NCI-H1092 treated with DMSO at 0.1 percent for 48 hours (cell line): ENCODE results near the gene GALK2.
A peak's percentile ranks its signal among the peaks of the same experiment; 100 is the strongest.

ENCODE experiments used
- DNase-seq: peaks from one replicate; lab custom pipeline; 2025; lab: John Stamatoyannopoulos, UW

The GALK2 gene

GRCh38 chr15:49169880-49170597, at the start of gene GALK2:
Gene GALK2 (plus strand): TSS chr15:49170247. CDS start chr15:49170323, 76 bp downstream.
- DNase-seq, result peak; percentile 45

DNA sequence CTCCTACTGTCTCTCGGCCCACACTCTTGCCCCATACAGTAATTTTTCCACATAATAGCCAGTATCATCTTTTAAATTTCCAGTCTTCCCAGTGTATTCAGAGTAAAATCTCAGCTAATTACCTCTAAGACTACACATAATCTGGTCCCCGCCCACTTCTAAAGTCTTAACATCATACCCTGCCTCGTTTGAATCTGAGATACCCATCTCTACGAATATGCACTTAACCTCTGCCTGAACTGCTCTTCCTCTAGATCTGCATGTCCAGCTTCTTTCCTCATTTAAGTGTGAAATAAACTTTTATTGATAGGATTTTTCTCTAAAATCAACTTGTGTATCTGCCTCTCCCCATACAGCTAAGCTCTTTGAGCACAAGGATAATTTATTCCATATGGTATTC, 49.2 kb upstream of the GALK2 start:
- DNase-seq, result no peak

DNA sequence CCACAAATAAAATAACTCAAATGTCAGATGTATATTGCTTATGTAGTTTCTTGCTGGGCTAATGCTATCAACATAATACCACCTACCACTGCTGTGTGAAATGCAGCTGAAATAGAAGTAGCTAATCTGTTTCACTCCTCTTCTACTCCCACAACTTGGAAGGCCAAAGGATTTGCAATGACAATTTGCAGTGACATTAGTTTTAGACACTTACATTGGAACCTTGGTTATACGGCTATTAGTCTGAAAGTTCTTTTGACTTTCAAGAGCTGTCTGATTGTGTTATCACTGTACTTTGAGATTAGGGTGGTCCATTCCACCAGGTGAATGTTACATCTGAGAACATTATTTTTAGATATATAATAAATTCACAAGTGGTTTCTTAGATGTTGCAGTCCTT, 48.1 kb upstream of the GALK2 start:
- DNase-seq, result no peak

DNA sequence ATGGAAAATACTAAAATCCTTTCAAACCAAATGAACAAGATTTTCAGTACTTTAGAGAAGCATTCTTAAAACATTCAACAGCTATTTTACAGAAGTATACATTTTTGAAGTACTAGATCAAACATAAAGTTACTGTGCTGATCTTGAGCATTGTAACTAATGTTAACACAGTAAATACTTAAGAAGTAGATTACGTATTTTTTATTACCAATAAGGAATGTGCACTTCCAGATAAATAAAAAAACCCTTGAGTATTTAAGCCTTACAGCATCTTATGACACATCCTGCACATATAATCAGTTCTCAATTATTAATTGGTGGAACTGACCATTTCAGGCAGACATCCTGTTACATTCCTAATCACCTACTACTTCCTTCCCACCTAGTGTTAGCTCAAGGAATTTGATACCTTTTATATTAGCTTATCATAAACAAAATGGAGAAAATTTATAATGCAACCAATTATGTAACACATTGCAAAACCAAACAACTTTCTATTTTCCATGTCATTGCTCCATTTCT, 47.4 kb upstream of the GALK2 start:
- no peak for DNase-seq

DNA sequence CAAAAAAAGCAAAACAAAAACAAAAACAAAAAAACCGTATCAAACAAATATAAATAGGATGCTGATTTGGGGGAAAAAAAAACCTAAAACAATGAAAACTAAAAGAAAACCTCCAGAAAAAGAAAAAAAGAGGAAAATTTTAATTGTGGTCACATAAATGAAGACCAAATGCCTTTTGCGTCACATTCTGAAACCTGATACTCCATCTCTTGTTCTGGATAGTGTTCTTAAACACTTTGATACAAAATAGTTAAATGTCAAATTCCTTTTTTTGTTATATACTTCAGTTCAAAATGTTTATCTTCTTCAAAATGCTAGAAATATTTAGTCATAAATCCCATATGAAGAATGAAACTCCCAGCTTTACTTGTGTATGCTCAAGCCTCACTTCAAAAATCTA, 45.7 kb upstream of the GALK2 start:
- no peak for DNase-seq

- DNase-seq, result no peak
Observed at GRCh38 chr15:49131403-49131802, 38.6 kb upstream of the GALK2 start.

DNA sequence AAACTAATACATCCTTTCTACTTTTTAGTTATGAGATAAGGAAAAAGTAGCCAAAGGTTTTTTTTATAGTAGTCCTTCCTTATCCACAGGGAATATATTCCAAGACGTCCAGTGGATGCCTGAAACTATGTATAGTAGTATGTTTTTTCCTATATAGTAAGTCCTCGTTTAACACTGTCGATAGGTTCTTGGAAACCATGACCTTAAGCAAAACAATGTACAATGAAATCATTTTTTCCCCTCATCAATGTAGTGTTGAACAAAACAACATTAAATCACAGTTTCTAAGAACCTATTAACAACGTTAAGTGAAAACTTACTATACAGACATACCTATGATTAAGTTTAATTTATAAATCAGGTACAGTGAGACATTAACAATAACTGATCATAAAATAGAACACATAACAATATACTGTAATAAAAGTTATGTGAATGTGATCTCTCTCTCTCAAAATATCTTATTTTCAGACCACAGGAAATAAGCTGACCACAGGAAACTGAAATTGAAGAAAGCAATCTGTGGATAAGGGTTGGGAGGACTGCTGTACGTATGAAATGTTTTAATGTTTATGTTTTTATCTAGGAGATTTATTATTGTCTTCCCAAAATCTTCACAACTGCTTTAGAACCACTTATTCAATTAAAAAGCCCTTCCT, 35.2 kb upstream of the GALK2 start:
- DNase-seq, result no peak

- no peak for DNase-seq
Observed at GRCh38 chr15:49135342-49135857, 34.6 kb upstream of the GALK2 start.

DNA sequence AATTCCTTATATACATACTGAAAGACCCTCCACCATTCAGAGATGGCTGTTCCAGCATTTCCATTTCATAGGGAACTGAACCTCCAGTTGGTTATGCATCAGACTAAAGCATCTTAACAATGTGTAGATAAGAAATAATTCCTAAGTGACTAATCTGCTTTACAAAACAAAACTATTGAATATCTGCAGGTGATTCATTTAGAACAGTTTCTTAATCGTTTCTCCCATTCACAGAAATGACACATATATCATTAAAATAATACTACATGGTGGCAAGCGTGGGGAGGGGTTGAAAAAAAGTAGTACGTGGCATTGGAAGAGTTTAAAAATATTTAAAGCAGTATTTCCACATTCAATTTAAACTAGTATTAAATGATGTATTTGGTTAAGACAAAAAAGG, 34.1 kb upstream of the GALK2 start:
- DNase-seq, result no peak

DNA sequence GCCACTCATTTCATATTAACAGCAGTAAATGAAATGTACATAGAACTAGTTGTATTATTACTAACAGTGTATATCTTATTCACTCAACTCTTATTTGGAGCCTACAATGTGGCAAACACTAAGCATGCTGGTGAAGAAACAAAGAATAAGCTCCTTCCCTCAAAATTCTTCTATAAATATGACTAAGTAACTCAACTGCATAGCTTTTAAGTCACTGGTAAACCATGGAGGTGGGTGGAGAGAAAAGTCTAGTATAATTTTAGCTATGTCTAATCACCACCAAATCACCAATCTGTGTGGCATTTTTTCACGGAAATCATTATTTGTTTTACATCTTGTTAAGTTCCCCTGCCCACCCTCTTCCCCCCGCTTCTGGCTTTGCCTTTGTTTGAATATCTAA, 32.2 kb upstream of the GALK2 start:
- no peak for DNase-seq

DNA sequence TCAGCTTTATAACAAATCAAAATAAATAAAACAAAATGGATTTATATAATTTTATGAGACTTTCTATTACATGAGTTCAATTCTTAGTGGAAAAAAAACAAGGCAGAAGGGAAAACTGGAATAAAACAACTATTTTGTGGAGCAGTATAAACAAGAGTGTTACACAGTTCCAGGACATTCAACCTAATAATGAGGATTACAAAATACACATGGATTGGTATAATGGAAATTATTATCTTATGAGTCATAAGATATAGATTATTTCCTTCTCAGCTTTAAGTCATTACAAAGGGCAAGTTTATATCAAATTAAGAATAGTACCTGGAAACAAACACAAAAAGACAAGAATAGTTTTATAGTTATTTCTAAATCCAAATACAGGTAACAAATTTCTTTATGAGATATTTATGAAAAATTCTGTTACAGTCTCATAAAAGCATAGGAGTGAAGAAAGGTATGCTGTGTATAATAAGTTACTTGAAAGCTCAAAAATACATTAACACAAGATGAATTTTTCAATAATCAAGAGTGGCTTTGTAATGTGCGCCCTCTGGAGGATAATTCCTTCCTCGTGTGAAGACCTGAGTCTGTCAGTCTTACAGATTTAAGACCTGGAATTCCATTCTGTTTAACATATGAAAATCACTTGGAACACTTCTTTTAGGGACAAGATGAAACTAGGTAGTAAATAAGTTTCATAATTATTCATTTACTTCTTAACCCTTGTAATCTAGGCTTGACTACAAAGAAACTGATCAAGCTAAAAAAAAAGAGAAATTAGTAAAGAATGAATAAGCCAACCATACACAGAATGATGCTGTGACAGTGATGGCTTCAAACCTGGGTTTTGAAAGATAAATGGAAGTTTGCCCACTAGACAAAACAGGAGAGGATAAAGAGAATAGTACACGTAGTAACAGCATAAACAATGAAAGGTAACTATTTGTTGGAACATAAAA, 24.1 kb upstream of the GALK2 start:
- peak; percentile 7 for DNase-seq

DNA sequence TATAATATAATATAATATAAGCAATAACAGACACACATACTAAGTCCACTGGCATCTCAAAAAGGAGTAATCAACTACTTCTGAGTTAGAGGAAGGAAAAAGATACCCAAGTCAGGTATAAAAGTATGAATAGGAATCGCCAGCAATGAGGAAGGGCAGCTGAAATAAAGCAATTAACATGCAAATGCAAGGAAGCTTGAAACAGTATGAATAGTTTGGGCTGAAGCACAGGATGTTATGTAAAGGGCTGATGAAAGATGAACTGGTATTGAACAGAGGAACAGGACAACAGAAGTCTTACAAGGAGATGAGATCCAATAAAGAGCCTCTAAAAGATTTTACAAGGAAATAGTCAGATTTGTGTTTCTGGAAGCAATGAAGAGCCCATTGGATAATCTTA, 21.7 kb upstream of the GALK2 start:
- DNase-seq, result no peak

DNA sequence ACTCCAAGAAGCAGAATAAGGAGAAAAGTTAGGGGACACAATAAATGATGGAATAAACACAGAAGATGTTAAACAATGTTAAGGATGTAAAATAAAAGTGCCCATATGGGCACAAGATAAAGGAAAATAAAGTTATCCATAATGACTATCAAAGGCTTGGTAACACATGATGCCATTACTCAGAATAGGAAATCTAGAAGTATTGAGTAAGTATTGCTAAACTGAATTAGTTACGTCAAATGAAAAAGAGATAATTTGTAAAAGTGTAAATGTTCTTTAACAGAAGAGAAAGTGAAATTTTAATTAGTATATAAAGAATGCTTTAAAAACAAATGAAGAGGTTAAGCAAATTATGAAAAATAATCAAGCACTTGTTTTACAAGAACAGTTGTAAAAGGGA, 21.3 kb upstream of the GALK2 start:
- DNase-seq, result no peak

DNA sequence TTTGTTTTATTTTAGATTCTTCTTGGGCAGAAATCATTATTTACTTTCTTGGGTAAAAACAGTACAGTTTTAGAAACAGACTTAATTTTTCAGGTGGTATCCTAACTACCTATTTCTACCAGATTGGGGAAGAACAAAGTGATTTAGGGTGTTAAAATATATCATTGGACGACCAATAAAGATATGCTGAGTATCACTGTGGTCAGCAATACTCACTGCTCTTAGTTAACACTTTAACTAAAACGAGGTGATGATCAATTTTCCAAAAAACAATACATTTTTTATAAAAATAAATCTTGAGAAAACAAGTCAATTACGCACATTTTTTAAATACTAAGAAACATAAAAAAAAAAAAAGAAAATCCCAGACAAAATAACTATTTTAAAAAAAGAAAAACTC, 18.2 kb upstream of the GALK2 start:
- no peak for DNase-seq

- no peak for DNase-seq
Observed at GRCh38 chr15:49152552-49153312, 17.3 kb upstream of the GALK2 start.

DNA sequence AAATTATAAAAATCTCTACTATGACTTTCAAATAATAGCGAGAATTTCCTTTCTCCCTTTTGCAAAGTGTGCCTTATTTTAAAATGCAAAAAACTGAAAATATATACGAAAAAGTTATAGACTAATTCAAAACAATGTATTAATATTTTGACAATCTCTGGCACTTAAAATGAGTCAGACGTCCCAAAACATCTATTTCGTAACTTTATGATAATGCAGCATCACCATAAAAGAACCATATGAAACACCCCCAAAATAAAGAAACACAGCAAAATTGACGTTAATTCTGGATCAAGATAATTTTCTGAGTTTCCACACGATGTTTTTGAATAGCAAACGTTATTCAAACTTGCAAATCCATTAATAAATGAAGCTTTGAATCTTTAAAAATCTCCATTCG, 15.7 kb upstream of the GALK2 start:
- DNase-seq, result no peak

DNA sequence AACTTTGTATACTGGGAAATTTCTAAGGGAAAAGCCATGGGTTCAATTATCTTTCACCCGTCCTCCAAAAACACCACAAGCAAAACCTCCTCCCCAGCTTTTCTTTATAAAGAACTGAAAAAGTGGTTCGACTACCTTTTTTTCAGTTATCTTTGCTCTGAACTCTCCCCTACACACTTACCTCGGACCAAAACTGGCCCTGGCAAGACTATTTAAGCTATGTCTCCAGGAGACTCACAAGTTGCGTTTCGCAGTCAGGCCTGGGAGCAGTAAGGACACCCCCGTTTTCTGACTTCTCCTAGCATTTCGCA, 15.3 kb upstream of the GALK2 start:
- DNase-seq, result no peak

GRCh38 chr15:49155110-49155833, 14.8 kb upstream of the GALK2 start, which contains the start of gene COPS2:
Gene COPS2 (minus strand): TSS chr15:49155599. CDS start chr15:49155578, 21 bp downstream.
- peak; percentile 92 for DNase-seq

DNA sequence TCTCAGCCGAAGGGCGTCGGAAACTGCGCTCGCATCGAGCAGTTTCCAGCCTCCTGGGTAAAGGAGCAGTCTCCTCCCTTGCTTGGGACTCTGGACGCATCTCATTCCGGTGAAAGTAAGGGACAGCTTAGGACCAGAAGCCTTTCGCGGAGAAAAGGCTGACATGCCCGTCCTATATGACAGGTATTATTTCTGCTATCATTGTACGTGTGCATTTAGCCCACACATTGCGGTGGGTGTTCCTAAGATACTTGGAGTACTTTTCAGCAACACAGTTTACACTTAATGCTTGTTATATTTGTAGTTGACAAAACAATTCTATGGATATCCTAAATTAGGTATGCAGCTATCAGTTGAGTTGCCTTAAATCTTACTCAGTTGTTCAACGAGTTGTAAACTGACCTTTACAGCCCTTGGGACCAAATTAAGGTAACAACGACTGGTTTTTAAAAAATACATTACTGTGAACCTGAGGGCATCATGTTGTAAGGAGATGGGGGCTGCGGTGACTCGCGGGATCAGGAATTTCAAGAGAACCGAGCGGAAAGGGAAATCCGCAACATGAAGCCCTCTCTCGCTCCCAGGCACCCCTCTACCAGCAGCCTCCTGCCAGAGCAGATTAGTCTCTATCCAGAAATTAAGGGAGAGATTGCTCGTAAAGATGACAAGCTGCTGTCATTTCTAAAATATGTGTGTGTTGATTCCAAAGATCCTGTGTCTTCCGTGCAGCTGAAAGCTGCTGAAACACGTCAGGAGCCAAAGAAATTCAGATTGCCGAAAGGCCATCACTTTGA, 14.0 kb upstream of the GALK2 start:
- DNase-seq, result no peak

GRCh38 chr15:49163678-49164077, 6.4 kb upstream of the GALK2 start:
- DNase-seq, result no peak
